Adrenal gland (tissue), 5 donors: ENCODE results near the gene ZDHHC4.

Experiments
- CTCF ChIP-seq, 6 experiments: fragments of 450-650 bp in 4 of 6; fragments of 200-600 bp in 2 of 6; sonication (generic) in 1 of 6; IDR thresholded peaks; 1 replicate in 5 of 6; 2 replicates in 1 of 6; pipeline versions ENCODE4 v1.5.1 to v1.8.0; 2016 to 2021; ENCODE audit warnings: antibody characterized with exemption in 6 of 6, mild to moderate bottlenecking in 2 of 6, moderate library complexity in 1 of 6
- POLR2A ChIP-seq, 2 donors: fragments of 450-650 bp; IDR thresholded peaks; one replicate each; pipeline ENCODE4 v1.6.1; 2017; ENCODE audit warnings: antibody characterized with exemption in 2 of 2, mild to moderate bottlenecking in 2 of 2, moderate library complexity in 1 of 2
- donor health status: DM: no; HTN: no; CAD: no.

GRCh38 chr7:6545398-6546126, 31.7 kb upstream of the ZDHHC4 start:
- TF ChIP-seq POLR2A (IDR thresholded peaks at IDR 0.05) (no peak), CTCF (IDR thresholded peaks at IDR 0.05) (no peak)
